GM12891 (cell line): ENCODE measurements around the gene PARP3.

Experiments used
- PAX5 ChIP-seq: IDR thresholded peaks from 2 replicates; pipeline ENCODE4 v1.6.1; 2011; ENCODE audit warnings: low read length, moderate library complexity, mild to moderate bottlenecking; ENCODE audit not compliant: insufficient read depth, severe bottlenecking
- POLR2A ChIP-seq: IDR thresholded peaks from 2 replicates; pipeline ENCODE4 v1.6.1; 2011; ENCODE audit warnings: low read depth, low read length, control low read depth
- POLR2AphosphoS5 ChIP-seq: IDR thresholded peaks from 2 replicates; pipeline ENCODE4 v1.6.1; 2011; ENCODE audit warnings: low read depth, low read length, control low read depth
- POU2F2 ChIP-seq: IDR thresholded peaks from 2 replicates; pipeline ENCODE4 v1.6.1; 2011; ENCODE audit warnings: low read depth, mild to moderate bottlenecking, control low read depth, low read length, moderate library complexity
- SPI1 ChIP-seq: IDR thresholded peaks from 2 replicates; pipeline ENCODE4 v1.6.1; 2011; ENCODE audit warnings: low read depth, low read length, control low read depth
- TAF1 ChIP-seq: IDR thresholded peaks from 2 replicates; pipeline ENCODE4 v1.6.1; 2011; ENCODE audit warnings: low read depth, low read length, control low read depth

DNA sequence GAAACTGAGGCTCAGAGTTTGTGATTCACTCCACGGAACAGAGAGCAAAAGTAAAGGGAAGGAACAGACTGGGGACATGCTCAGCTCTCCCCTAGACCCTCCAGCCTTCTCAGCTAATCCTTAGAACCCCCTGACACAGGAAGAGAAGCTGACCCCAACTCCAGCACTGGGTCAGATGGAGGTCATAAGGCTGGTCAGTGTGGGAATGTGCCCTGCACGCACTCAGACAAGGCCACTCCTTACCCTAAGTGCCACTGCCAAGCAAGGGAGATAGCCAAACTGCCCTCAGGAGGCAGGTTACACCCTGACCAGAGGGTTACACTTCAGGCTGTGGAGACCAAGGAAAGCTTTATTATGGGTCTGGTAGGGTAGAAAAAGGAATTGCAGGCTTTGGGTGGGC, 52.4 kb downstream of the PARP3 start:
- TF ChIP-seq POLR2AphosphoS5 (no peak; the same call in 1 of the 2 replicates), POLR2A (no peak), PAX5 (no peak), TAF1 (no peak), POU2F2 (no peak), SPI1 (no peak)
